Colonic mucosa (tissue), 4 donors: Measurements from ENCODE around the gene CBY1. TPM values are rescaled to one million over a fixed set of nuclear protein-coding genes. Genes with fewer than 3 reads are reported as not detected.

Experiments
- DNase-seq: peaks from one replicate; pipeline ENCODE4 v3.0.0-alpha.2; 2020
- H3K27ac ChIP-seq: fragments of 200-600 bp; one replicate; pipeline ENCODE4 v1.8.0; 2021
- H3K27me3 ChIP-seq: fragments of 200-600 bp; one replicate; pipeline ENCODE4 v1.8.0; 2021
- H3K36me3 ChIP-seq: fragments of 200-600 bp; one replicate; pipeline ENCODE4 v1.8.0; 2021
- H3K4me1 ChIP-seq: fragments of 200-600 bp; one replicate; pipeline ENCODE4 v1.8.0; 2021; ENCODE audit warnings: mild to moderate bottlenecking
- H3K4me3 ChIP-seq: fragments of 200-600 bp; one replicate; pipeline ENCODE4 v1.8.0; 2021
- H3K9ac ChIP-seq, 2 donors: one replicate each; pipeline ENCODE4 v1.7.0; 2013; ENCODE audit warnings: control low read depth in 2 of 2, low read depth in 2 of 2, low read length in 2 of 2
- H3K9me3 ChIP-seq: fragments of 200-600 bp; one replicate; pipeline ENCODE4 v1.8.0; 2021
- intact Hi-C: fragments of 100-400 bp; cut with DNase I; formaldehyde crosslinking; loops from one replicate; pipeline ENCODE4 v1.14.1; 2022
- total RNA-seq, 2 donors: library from RNA; stranded (reverse); fragmentation: NEBNext Ultra II Directional in 1 of 2; extraction: Animal tissue kit (Norgen Biotek cat#: 25700) in 1 of 2; gene quantifications; one replicate each; pipeline ENCODE4 v1.2.1, GENCODE V29; 2021
- TF ChIP-seq, protein P1 (sequence below): fragments of 200-600 bp; IDR thresholded peaks from one replicate; pipeline ENCODE4 v1.8.0; 2022; ENCODE audit warnings: antibody characterized with exemption, mild to moderate bottlenecking
- donor health status: healthy.
- donor health status: DM: no; HTN: no; CAD: no.
- donor health status: DM: no; HTN: no; CAD: no.

Gene CBY1
- total RNA-seq, 2 donors from 2014 or later: 27.4 to 38.1 TPM

DNA sequence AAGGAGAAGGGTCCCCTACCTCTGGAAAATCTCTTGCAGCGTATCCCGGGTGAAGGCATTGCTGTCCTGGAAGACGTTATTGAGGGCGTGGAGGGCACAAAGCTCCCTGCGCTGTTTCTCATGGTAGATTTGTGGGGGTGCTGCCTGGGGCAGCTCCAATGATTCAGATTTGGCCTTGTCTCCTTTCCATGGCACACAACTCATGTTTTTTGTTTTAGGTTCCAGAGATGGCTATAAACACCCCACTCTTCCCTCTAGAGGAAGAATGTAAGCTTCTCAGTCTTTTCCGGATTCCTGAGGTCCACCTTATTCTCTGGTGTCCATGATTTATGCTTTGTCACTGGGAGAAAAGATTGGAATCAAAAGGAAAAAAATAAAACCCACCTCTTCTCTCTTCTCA is 43.3 kb downstream of the CBY1 start:
- Histone ChIP-seq H3K4me3 (peak overlapping the region; percentile 70), H3K4me1 (peaks cover 14% of the 10 kb centered on the region), H3K36me3 (no peaks in the 10 kb centered on the region), H3K9me3 (no peaks in the 10 kb centered on the region), H3K27ac (peak overlapping the region; percentile 95), H3K9ac (peak overlapping the region; percentile 86 to 92), H3K27me3 (no peaks in the 10 kb centered on the region)
- DNase-seq: peak; percentile 46
- intact Hi-C loops: no loop called here
- TF ChIP-seq, protein P1, sequence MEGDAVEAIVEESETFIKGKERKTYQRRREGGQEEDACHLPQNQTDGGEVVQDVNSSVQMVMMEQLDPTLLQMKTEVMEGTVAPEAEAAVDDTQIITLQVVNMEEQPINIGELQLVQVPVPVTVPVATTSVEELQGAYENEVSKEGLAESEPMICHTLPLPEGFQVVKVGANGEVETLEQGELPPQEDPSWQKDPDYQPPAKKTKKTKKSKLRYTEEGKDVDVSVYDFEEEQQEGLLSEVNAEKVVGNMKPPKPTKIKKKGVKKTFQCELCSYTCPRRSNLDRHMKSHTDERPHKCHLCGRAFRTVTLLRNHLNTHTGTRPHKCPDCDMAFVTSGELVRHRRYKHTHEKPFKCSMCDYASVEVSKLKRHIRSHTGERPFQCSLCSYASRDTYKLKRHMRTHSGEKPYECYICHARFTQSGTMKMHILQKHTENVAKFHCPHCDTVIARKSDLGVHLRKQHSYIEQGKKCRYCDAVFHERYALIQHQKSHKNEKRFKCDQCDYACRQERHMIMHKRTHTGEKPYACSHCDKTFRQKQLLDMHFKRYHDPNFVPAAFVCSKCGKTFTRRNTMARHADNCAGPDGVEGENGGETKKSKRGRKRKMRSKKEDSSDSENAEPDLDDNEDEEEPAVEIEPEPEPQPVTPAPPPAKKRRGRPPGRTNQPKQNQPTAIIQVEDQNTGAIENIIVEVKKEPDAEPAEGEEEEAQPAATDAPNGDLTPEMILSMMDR: no peak

DNA sequence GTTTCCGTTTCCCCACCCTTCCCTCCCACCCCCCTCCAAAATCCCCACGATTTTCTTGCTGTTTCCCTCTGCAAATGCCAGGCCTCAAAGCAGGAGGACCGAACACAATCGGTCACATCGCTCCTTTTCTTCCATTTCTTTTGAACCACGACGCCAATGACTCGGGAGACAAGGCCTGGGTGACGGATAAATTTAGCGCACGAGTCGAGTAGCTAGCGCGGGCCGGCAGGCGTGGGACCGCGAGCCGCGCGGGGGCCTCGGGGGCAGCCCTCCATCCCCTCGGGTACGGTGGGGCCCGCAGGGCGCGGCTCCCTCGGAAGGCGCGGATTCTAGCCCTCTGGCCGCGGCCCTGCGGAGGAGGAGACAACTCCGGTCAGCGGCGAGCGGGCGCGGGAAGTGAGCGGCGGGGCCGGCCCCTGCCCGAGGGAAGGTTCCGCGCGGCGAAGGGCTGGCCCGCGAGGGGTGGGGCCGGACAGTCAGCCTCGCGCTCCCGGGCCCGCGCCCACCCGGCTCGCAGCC is 43.9 kb downstream of the CBY1 start:
- Histone ChIP-seq H3K9ac (peak overlapping the region; percentile 86 to 92), H3K4me1 (peaks cover 18% of the 10 kb centered on the region), H3K9me3 (no peaks in the 10 kb centered on the region), H3K36me3 (no peaks in the 10 kb centered on the region), H3K27ac (peak overlapping the region; percentile 95), H3K4me3 (peak overlapping the region; percentile 70), H3K27me3 (no peaks in the 10 kb centered on the region)
- peak; percentile 80 for DNase-seq
- TF ChIP-seq, protein P1: no peak
- intact Hi-C loops: no loop called here

DNA sequence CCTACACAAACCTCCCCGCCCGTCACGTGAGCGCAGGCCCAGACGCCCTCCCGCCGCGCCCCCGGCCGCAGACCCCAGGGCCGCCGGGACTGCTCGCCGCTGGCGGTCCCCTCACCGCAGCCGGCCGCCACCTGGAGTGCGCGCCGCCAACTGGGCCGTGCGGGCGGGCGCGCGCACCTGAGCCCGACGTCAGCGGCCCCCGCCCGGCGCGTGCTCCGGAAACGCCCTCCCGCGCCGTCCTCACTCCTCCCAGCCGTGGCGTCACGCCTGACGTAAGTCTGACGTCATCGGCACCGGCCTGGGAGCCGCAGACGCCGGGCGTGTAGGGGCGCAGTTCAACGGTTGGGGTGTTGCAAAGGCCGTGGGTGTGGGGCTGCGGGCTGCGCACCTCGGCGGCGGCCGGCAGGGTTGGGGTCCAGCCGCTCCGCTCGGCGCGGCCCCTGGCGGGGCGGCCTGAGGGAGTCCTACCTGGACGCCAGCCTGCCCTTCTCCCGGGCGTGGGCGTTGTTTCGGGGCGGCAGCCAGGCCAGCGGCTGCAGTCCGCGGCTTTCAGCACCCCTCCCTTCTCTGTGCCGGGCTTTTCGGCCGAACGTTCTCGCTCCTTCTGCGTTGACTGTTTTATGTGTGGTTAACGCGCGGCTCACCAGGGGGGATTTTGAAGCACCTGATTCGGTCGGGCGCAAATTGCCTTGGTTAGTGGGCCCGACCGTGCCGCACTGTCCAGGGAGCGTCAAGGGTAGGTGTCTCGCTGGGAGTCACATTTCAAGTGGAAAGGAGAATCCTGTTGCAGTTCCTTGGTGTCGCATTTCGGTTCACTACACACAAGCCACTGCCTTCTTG is 44.6 kb downstream of the CBY1 start, which contains the start of gene JOSD1:
JOSD1 (minus strand) TSS at position 155 of the 840 bp plus-strand sequence. CDS start 956 bp downstream, outside the sequence.
- intact Hi-C loops: no loop called here
- DNase-seq: peak; percentile 98
- H3K27me3 ChIP-seq: no peaks in the 10 kb centered on the region
- H3K9ac ChIP-seq: peak within 1 kb of the TSS; percentile 86 to 92
- H3K4me1 ChIP-seq: peaks cover 18% of the 10 kb centered on the region
- TF ChIP-seq, protein P1: no peak
- H3K4me3 ChIP-seq: peak within 1 kb of the TSS; percentile 70
- no peaks in the 10 kb centered on the region for H3K9me3 ChIP-seq
- no peaks in the 10 kb centered on the region for H3K36me3 ChIP-seq
- peak within 1 kb of the TSS; percentile 95 for H3K27ac ChIP-seq

DNA sequence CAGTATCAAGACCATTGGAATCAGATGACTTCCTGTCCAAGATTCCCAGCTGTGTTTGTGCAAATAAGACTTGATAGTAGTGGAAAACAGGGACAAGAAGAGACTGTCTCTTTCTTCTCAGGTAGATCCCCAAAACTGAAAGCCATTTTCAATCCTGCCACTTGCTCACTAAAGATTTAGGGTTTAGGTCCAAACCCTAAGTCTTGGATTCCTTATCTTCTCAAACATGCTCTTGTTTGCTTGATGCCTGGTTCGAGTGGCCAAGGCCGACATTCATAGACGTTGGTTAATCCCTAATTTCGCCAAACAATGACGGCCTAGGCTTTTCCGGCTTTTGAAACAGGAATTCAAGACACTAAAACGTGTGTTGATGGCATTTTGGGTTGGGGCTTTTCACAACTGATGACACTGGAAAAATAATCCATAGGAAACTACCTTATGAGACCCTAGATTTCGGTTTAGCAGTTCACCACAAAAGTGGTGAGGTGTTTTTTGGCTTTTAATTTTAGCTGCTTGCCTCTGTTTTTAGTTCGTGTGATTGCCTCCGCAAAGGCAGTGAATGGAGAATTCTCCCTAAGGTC is 48.3 kb downstream of the CBY1 start:
- DNase-seq: no peak
- Histone ChIP-seq H3K36me3 (no peaks in the 10 kb centered on the region), H3K4me3 (peak overlapping the region; percentile 25), H3K9ac (peak overlapping the region; percentile 33 to 75), H3K9me3 (no peaks in the 10 kb centered on the region), H3K4me1 (peaks cover 16% of the 10 kb centered on the region), H3K27ac (peak overlapping the region; percentile 87), H3K27me3 (no peaks in the 10 kb centered on the region)
- intact Hi-C loops: no loop called here
- TF ChIP-seq, protein P1: no peak

DNA sequence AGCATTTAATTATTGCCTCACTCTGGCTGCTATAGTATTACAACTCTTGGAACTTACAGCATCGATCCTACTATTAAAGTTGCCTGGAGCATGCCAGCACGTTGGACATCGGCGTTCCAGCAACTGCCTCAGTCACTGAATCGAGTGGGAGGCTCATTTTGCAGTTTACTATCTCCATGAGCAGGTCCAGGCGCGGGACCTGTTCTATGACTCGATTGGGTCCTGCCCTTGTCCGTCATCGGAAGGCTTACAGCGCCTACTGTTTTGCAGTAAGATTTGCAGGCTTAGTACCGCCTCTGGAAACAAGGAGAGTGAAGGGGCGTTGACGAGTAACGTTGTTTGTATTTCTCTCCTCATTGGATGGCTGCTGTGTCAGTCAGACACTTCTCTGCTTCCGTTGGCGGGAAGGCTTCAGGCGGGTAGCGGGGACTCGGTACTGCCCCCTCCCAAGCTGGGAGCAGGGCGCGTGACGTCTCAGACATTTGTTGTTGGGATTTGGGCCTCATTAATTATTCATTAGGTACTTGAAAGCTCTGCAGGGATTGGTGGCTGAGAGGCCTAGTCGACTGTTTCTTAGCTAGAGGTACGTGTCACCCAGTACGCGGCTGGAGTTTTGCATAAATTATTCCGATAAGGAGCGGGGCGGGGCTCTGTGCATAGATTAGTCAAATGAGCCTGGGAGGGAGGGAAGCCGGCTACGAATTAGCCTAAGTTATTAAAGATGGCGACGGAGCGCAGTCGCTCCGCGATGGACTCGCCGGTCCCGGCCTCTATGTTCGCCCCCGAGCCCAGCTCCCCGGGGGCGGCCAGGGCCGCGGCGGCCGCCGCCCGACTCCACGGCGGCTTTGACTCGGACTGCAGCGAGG is 49.0 kb downstream of the CBY1 start, which contains the start of gene GTPBP1:
GTPBP1 (plus strand) TSS at position 710 of the 866 bp plus-strand sequence; CDS start at position 722, 12 bp downstream.
- H3K36me3 ChIP-seq: no peaks in the 10 kb centered on the region
- peak within 1 kb of the TSS; percentile 98 for H3K27ac ChIP-seq
- peak within 1 kb of the TSS; percentile 97 for H3K4me3 ChIP-seq
- H3K9me3 ChIP-seq: no peaks in the 10 kb centered on the region
- peak; percentile 99 for DNase-seq
- intact Hi-C loops: no loop called here
- H3K27me3 ChIP-seq: no peaks in the 10 kb centered on the region
- H3K4me1 ChIP-seq: peaks cover 16% of the 10 kb centered on the region
- TF ChIP-seq, protein P1: peak; percentile 15
- H3K9ac ChIP-seq: peak within 1 kb of the TSS; percentile 75 to 97
